Sigmoid colon (tissue), 7 donors: Measurements from ENCODE around the gene SRD5A3. TPM values are rescaled to one million over a fixed set of nuclear protein-coding genes. Genes with fewer than 3 reads are reported as not detected.

ENCODE experiments used
- DNase-seq: peaks from one replicate; pipeline ENCODE4 v3.0.0-alpha.2; 2019
- H3K27ac ChIP-seq, 4 donors: fragments of 200-600 bp; sonication (generic); one replicate each; pipeline ENCODE4 v1.5.1; 2016 to 2019; ENCODE audit warnings: mild to moderate bottlenecking in 1 of 4
- H3K27me3 ChIP-seq, 3 donors: fragments of 200-600 bp; sonication (generic); one replicate each; pipeline ENCODE4 v1.5.1; 2019; ENCODE audit warnings: mild to moderate bottlenecking in 1 of 3
- H3K36me3 ChIP-seq, 4 donors: fragments of 200-600 bp; sonication (generic); one replicate each; pipeline ENCODE4 v1.5.1; 2016 to 2019
- H3K4me1 ChIP-seq, 4 donors: fragments of 200-600 bp; sonication (generic); one replicate each; pipeline ENCODE4 v1.5.1; 2017 to 2019
- H3K4me3 ChIP-seq, 4 donors: fragments of 200-600 bp; sonication (generic); one replicate each; pipeline ENCODE4 v1.5.1; 2017 to 2019; ENCODE audit warnings: mild to moderate bottlenecking in 2 of 4, moderate library complexity in 1 of 4
- H3K9me3 ChIP-seq, 4 donors: fragments of 200-600 bp in 3 of 4; sonication (generic) in 3 of 4; one replicate each; pipeline versions ENCODE4 v1.5.1 to v1.6.1; 2013 to 2019
- CTCF ChIP-seq, 4 experiments: fragments of 450-650 bp in 3 of 4; fragments of 200-600 bp in 1 of 4; IDR thresholded peaks; one replicate each; pipeline ENCODE4 v1.5.1; 2016 to 2019; ENCODE audit warnings: antibody characterized with exemption in 4 of 4, mild to moderate bottlenecking in 3 of 4, moderate library complexity in 2 of 4
- EP300 ChIP-seq, 4 donors: sonication (generic); formaldehyde crosslinking; IDR thresholded peaks; one replicate each; pipeline ENCODE4 v1.6.1; 2017; ENCODE audit warnings: antibody characterized with exemption in 4 of 4
- POLR2A ChIP-seq, 2 donors: fragments of 450-650 bp; IDR thresholded peaks; one replicate each; pipeline ENCODE4 v1.6.1; 2016; ENCODE audit warnings: antibody characterized with exemption in 2 of 2, mild to moderate bottlenecking in 2 of 2, moderate library complexity in 2 of 2
- POLR2AphosphoS5 ChIP-seq, 4 donors: sonication (generic); formaldehyde crosslinking; IDR thresholded peaks; one replicate each; pipeline ENCODE4 v1.6.1; 2017; ENCODE audit warnings: antibody characterized with exemption in 4 of 4
- WGBS, 2 donors: extraction: QIAGEN DNeasy Blood & Tissue Kit; methylation state at CpG; one replicate each; pipeline ENCODE4 v1.1.7; 2013; 5-methylcytosine and 5-hydroxymethylcytosine counted together
- intact Hi-C: fragments of 100-400 bp; cut with DNase I; formaldehyde crosslinking; loops from one replicate; pipeline ENCODE4 v1.15.1; 2023
- polyA plus RNA-seq, 3 donors: library from polyadenylated mRNA; stranded (reverse); fragments of 200-250 nt; gene quantifications; one replicate each; pipeline ENCODE4 v1.2.3, GENCODE V29; 2013
- total RNA-seq, 4 donors: library from RNA; depleted of rRNA; stranded (reverse); fragments of >200 nt; gene quantifications; one replicate each; pipeline ENCODE4 v1.1.0, GENCODE V29; 2016
- donor health status: healthy with polysubstance abuse.
- donor health status: Bipolar disorder and iron deficiency.
- donor health status: healthy.

Gene SRD5A3
- total and polyA plus RNA-seq, 7 donors, result 2.2 to 9.3 (median 4.4) TPM

GRCh38 chr4:55398966-55399365 is 52.9 kb downstream of the SRD5A3 start:
- Histone ChIP-seq H3K27ac (peak overlapping the region; percentile 32 to 100 (median 98)), H3K9me3 (no peaks in the 10 kb centered on the region), H3K36me3 (no peaks in the 10 kb centered on the region), H3K27me3 (no peaks in the 10 kb centered on the region), H3K4me3 (peak overlapping the region in 2 of 4 donors; percentile 85 to 88), H3K4me1 (peaks cover 0 to 45% (median 32%) of the 10 kb centered on the region in 4 donors)
- intact Hi-C loops, result loop anchor here (2.0 to 10.0 kb wide), 2 partner anchors 40 to 456 kb away; partner anchors contain the start of gene EXOC1
- 43 to 61% methylated on average over 3 of the region's 3 CpGs for WGBS, 2 donors
- TF ChIP-seq POLR2A (IDR thresholded peaks at IDR 0.05) (no peak), POLR2AphosphoS5 (IDR thresholded peaks at IDR 0.05) (no peak), EP300 (IDR thresholded peaks at IDR 0.05) (no peak), CTCF (IDR thresholded peaks at IDR 0.05) (no peak)
- no peak for DNase-seq

GRCh38 chr4:55399581-55399980 is 53.5 kb downstream of the SRD5A3 start:
- Histone ChIP-seq H3K9me3 (no peaks in the 10 kb centered on the region), H3K4me1 (peaks cover 0 to 45% (median 32%) of the 10 kb centered on the region in 4 donors), H3K4me3 (peak overlapping the region in 1 of 4 donors; percentile 85), H3K36me3 (peaks cover 0 to 6% (median 2%) of the 10 kb centered on the region in 4 donors), H3K27ac (peak overlapping the region in 3 of 4 donors; percentile 96 to 100 (median 99)), H3K27me3 (no peaks in the 10 kb centered on the region)
- intact Hi-C loops, result loop anchor here (2.0 to 10.0 kb wide), 2 partner anchors 41 to 455 kb away; partner anchors contain the start of gene EXOC1
- DNase-seq, result no peak
- 76 to 86% methylated on average over 1 of the region's 1 CpG for WGBS, 2 donors
- no peak for TF ChIP-seq POLR2A (IDR thresholded peaks at IDR 0.05)

- 95 to 96% methylated on average over 3 of the region's 3 CpGs for WGBS, 2 donors
- intact Hi-C loops, result no loop called here
- Histone ChIP-seq H3K27ac (no peak overlapping the region), H3K27me3 (no peaks in the 10 kb centered on the region), H3K9me3 (no peaks in the 10 kb centered on the region), H3K36me3 (peaks cover 0 to 32% (median 2%) of the 10 kb centered on the region in 4 donors), H3K4me1 (peaks cover 0 to 35% (median 30%) of the 10 kb centered on the region in 4 donors), H3K4me3 (no peak overlapping the region)
- no peak for DNase-seq
- TF ChIP-seq EP300 (IDR thresholded peaks at IDR 0.05), result no peak
- TF ChIP-seq CTCF (IDR thresholded peaks at IDR 0.05), result no peak
- no peak for TF ChIP-seq POLR2A (IDR thresholded peaks at IDR 0.05)
- TF ChIP-seq POLR2AphosphoS5 (IDR thresholded peaks at IDR 0.05), result no peak
Measured at GRCh38 chr4:55405073-55405472, 59.0 kb downstream of the SRD5A3 start.

GRCh38 chr4:55406545-55406944 is 60.5 kb downstream of the SRD5A3 start:
- H3K9me3 ChIP-seq, result no peaks in the 10 kb centered on the region
- H3K27ac ChIP-seq, result no peak overlapping the region
- no peak for DNase-seq
- no peaks in the 10 kb centered on the region for H3K27me3 ChIP-seq
- H3K4me1 ChIP-seq, result peaks cover 0 to 30% (median 28%) of the 10 kb centered on the region in 4 donors
- 95 to 98% methylated on average over 2 of the region's 2 CpGs for WGBS, 2 donors
- no peak overlapping the region for H3K4me3 ChIP-seq
- H3K36me3 ChIP-seq, result peaks cover 0 to 34% (median 2%) of the 10 kb centered on the region in 4 donors
- no peak for TF ChIP-seq EP300 (IDR thresholded peaks at IDR 0.05)
- no peak for TF ChIP-seq POLR2A (IDR thresholded peaks at IDR 0.05)
- no peak for TF ChIP-seq CTCF (IDR thresholded peaks at IDR 0.05)
- no peak for TF ChIP-seq POLR2AphosphoS5 (IDR thresholded peaks at IDR 0.05)
- intact Hi-C loops, result no loop called here

- Histone ChIP-seq H3K27ac (no peak overlapping the region), H3K9me3 (no peaks in the 10 kb centered on the region), H3K36me3 (peaks cover 0 to 37% (median 2%) of the 10 kb centered on the region in 4 donors), H3K27me3 (no peaks in the 10 kb centered on the region), H3K4me1 (peaks cover 0 to 30% (median 28%) of the 10 kb centered on the region in 4 donors), H3K4me3 (no peak overlapping the region)
- no peak for DNase-seq
- intact Hi-C loops, result no loop called here
- 91 to 94% methylated on average over 3 of the region's 3 CpGs for WGBS, 2 donors
- TF ChIP-seq POLR2AphosphoS5 (IDR thresholded peaks at IDR 0.05), result no peak
- no peak for TF ChIP-seq POLR2A (IDR thresholded peaks at IDR 0.05)
- TF ChIP-seq CTCF (IDR thresholded peaks at IDR 0.05), result no peak
- TF ChIP-seq EP300 (IDR thresholded peaks at IDR 0.05), result no peak
Measured at GRCh38 chr4:55407119-55407518, 61.1 kb downstream of the SRD5A3 start.
